ENCODE results near the gene HIF3A.

- TF ChIP-seq, protein P1, sequence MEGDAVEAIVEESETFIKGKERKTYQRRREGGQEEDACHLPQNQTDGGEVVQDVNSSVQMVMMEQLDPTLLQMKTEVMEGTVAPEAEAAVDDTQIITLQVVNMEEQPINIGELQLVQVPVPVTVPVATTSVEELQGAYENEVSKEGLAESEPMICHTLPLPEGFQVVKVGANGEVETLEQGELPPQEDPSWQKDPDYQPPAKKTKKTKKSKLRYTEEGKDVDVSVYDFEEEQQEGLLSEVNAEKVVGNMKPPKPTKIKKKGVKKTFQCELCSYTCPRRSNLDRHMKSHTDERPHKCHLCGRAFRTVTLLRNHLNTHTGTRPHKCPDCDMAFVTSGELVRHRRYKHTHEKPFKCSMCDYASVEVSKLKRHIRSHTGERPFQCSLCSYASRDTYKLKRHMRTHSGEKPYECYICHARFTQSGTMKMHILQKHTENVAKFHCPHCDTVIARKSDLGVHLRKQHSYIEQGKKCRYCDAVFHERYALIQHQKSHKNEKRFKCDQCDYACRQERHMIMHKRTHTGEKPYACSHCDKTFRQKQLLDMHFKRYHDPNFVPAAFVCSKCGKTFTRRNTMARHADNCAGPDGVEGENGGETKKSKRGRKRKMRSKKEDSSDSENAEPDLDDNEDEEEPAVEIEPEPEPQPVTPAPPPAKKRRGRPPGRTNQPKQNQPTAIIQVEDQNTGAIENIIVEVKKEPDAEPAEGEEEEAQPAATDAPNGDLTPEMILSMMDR (IDR thresholded peaks at IDR 0.05), result no peak
- TF ChIP-seq POLR2A (IDR thresholded peaks at IDR 0.05), result no peak
Observed at GRCh38 chr19:46321653-46322052, 24.8 kb downstream of the HIF3A start.
